H1 (cell line): ENCODE results near the gene LRTM2. TPM values are rescaled to one million over a fixed set of nuclear protein-coding genes. Genes with fewer than 3 reads are reported as not detected.
A peak's percentile ranks its signal among the peaks of the same experiment; 100 is the strongest.

Source experiments
- CTCF ChIA-PET: fragments of 300-600 bp; sonication (Branson Sonifier 250); formaldehyde crosslinking; loops from one replicate; lab custom pipeline; 2021; ENCODE audit not compliant: partially characterized antibody; lab: Charles Lee
- POLR2A ChIA-PET: fragments of 300-600 bp; sonication (Branson Sonifier 250); formaldehyde crosslinking; loops from one replicate; lab custom pipeline; 2021; ENCODE audit warnings: inconsistent platforms; ENCODE audit not compliant: partially characterized antibody; lab: Charles Lee
- DNase-seq, 2 experiments: peaks; one replicate each; pipeline versions ENCODE4 v3.0.0 to v3.0.0-alpha.2; 2010 to 2022; ENCODE audit warnings: low spot score in 2 of 2, low read depth in 1 of 2, mixed read lengths in 1 of 2
- FAIRE-seq: peaks from 2 replicates; lab custom pipeline; 2011; peaks lifted over from hg19 to GRCh38; lab: Jason Lieb, UNC
- H2AFZ ChIP-seq: 2 replicates; pipeline ENCODE4 v1.8.1; 2012; ENCODE audit warnings: low read length, inconsistent platforms
- H2AK5ac ChIP-seq: 2 replicates; pipeline ENCODE4 v1.6.1; 2013; ENCODE audit warnings: low read depth, low read length
- H2BK120ac ChIP-seq: replicated peaks from 2 replicates; pipeline ENCODE3; 2013; ENCODE audit warnings: low read depth, low read length, inconsistent platforms
- H2BK12ac ChIP-seq: 2 replicates; pipeline ENCODE4 v1.6.1; 2013; ENCODE audit warnings: low read depth, low read length
- H2BK15ac ChIP-seq: 2 replicates; pipeline ENCODE4 v1.6.1; 2013; ENCODE audit warnings: low read length
- H2BK20ac ChIP-seq: 2 replicates; pipeline ENCODE4 v1.6.1; 2013; ENCODE audit warnings: low read length
- H2BK5ac ChIP-seq: 2 replicates; pipeline ENCODE4 v1.6.1; 2013; ENCODE audit warnings: low read depth, low read length
- H3K14ac ChIP-seq: 2 replicates; pipeline ENCODE4 v1.6.1; 2013; ENCODE audit warnings: inconsistent platforms; ENCODE audit not compliant: insufficient read length
- H3K18ac ChIP-seq: 2 replicates; pipeline ENCODE4 v1.6.1; 2013; ENCODE audit warnings: low read length; ENCODE audit errors: extremely low read depth
- H3K23ac ChIP-seq: 2 replicates; pipeline ENCODE4 v1.6.1; 2013; ENCODE audit warnings: inconsistent platforms; ENCODE audit not compliant: insufficient read length
- H3K23me2 ChIP-seq: 2 replicates; pipeline ENCODE4 v1.6.1; 2013; ENCODE audit warnings: low read depth, low read length
- H3K27ac ChIP-seq: 2 replicates; pipeline ENCODE4 v1.6.1; 2011; ENCODE audit warnings: low read depth, low read length, inconsistent platforms
- H3K27me3 ChIP-seq, 4 experiments: replicated peaks in 1 of 4; 1 replicate in 1 of 4; 2 replicates in 3 of 4; pipeline versions ENCODE4 v1.6.1 to v1.8.1; 2011 to 2013; ENCODE audit warnings: low read length in 3 of 4, mild to moderate bottlenecking in 3 of 4, inconsistent platforms in 2 of 4, mixed read lengths in 2 of 4, moderate library complexity in 1 of 4; ENCODE audit not compliant: control insufficient read depth in 3 of 4, insufficient read depth in 3 of 4; ENCODE audit errors: extremely low read depth in 1 of 4
- H3K36me3 ChIP-seq, 4 experiments: 2 replicates each; pipeline versions ENCODE4 v1.6.1 to v1.8.1; 2011 to 2013; ENCODE audit warnings: mild to moderate bottlenecking in 4 of 4, low read length in 3 of 4, moderate library complexity in 2 of 4, control low read depth in 1 of 4, inconsistent platforms in 1 of 4; ENCODE audit not compliant: insufficient read depth in 4 of 4, control insufficient read depth in 2 of 4
- H3K4ac ChIP-seq: replicated peaks from 2 replicates; pipeline ENCODE3; 2013; ENCODE audit warnings: low read length, low read depth, mixed read lengths, inconsistent platforms; ENCODE audit not compliant: insufficient read length
- H3K4me1 ChIP-seq, 4 experiments: replicated peaks in 1 of 4; 1 replicate in 1 of 4; 2 replicates in 3 of 4; pipeline versions ENCODE4 v1.6.1 to v1.8.1; 2011 to 2013; ENCODE audit warnings: low read length in 3 of 4, inconsistent platforms in 2 of 4, mixed read lengths in 1 of 4; ENCODE audit not compliant: insufficient read depth in 4 of 4, control insufficient read depth in 3 of 4
- H3K4me2 ChIP-seq, 2 experiments: 2 replicates each; pipeline versions ENCODE4 v1.6.1 to v1.8.1; 2011 to 2013; ENCODE audit warnings: low read depth in 2 of 2, low read length in 2 of 2, control low read depth in 1 of 2, inconsistent platforms in 1 of 2, mild to moderate bottlenecking in 1 of 2; ENCODE audit not compliant: insufficient read depth in 1 of 2
- H3K4me3 ChIP-seq, 4 experiments: fragments of 200-600, 300-600 bp in 1 of 4; sonication (generic), shearing (Covaris generic), sonication (Bioruptor Twin) in 1 of 4; 2 replicates each; pipeline versions ENCODE4 v1.5.1 to v1.8.1; 2011 to 2016; ENCODE audit warnings: low read length in 4 of 4, low read depth in 3 of 4, control low read depth in 2 of 4, inconsistent platforms in 2 of 4, mild to moderate bottlenecking in 2 of 4, mixed read lengths in 1 of 4, moderate library complexity in 1 of 4; ENCODE audit not compliant: insufficient read depth in 2 of 4; ENCODE audit errors: extremely low read depth in 1 of 4
- H3K56ac ChIP-seq: replicated peaks from 2 replicates; pipeline ENCODE3; 2013; ENCODE audit warnings: low read depth, mild to moderate bottlenecking, mixed read lengths, low read length, inconsistent platforms; ENCODE audit not compliant: insufficient read length
- H3K79me1 ChIP-seq: 2 replicates; pipeline ENCODE4 v1.6.1; 2013; ENCODE audit warnings: low read depth, low read length, control low read depth
- H3K79me2 ChIP-seq, 2 experiments: 2 replicates each; pipeline versions ENCODE4 v1.6.1 to v1.8.1; 2012 to 2013; ENCODE audit warnings: low read length in 2 of 2, mild to moderate bottlenecking in 2 of 2, inconsistent platforms in 1 of 2; ENCODE audit not compliant: insufficient read depth in 2 of 2, control insufficient read depth in 1 of 2
- H3K9ac ChIP-seq, 4 experiments: replicated peaks in 1 of 4; 1 replicate in 1 of 4; 2 replicates in 3 of 4; pipeline versions ENCODE4 v1.6.1 to v1.8.1; 2011 to 2013; ENCODE audit warnings: low read depth in 3 of 4, low read length in 3 of 4, control low read depth in 2 of 4, mild to moderate bottlenecking in 2 of 4, moderate library complexity in 2 of 4, inconsistent platforms in 1 of 4; ENCODE audit errors: extremely low read depth in 1 of 4
- H3K9me3 ChIP-seq, 2 experiments: 2 replicates each; pipeline versions ENCODE4 v1.6.1 to v1.8.1; 2012 to 2013; ENCODE audit warnings: mild to moderate bottlenecking in 2 of 2, moderate library complexity in 2 of 2, control low read depth in 1 of 2, inconsistent platforms in 1 of 2, low read depth in 1 of 2, low read length in 1 of 2, mixed read lengths in 1 of 2; ENCODE audit not compliant: insufficient read depth in 2 of 2
- H4K20me1 ChIP-seq, 2 experiments: replicated peaks in 1 of 2; 2 replicates each; pipeline versions ENCODE3 to v1.8.1; 2011 to 2013; ENCODE audit warnings: inconsistent platforms in 2 of 2, low read length in 2 of 2, mild to moderate bottlenecking in 1 of 2; ENCODE audit not compliant: insufficient read depth in 2 of 2, control insufficient read depth in 1 of 2
- H4K5ac ChIP-seq: 2 replicates; pipeline ENCODE4 v1.6.1; 2013; ENCODE audit warnings: low read length, low read depth, mixed read lengths, inconsistent platforms; ENCODE audit not compliant: insufficient read length
- H4K8ac ChIP-seq: 2 replicates; pipeline ENCODE4 v1.8.0; 2013; ENCODE audit warnings: mild to moderate bottlenecking, moderate library complexity, low read length, inconsistent platforms; ENCODE audit not compliant: insufficient read depth; ENCODE audit errors: extremely low read depth
- H4K91ac ChIP-seq: replicated peaks from 2 replicates; pipeline ENCODE3; 2013; ENCODE audit warnings: low read length, mixed read lengths, inconsistent platforms; ENCODE audit not compliant: insufficient read length
- CHD2 ChIP-seq: IDR thresholded peaks from 2 replicates; pipeline ENCODE4 v1.6.1; 2012; ENCODE audit warnings: low read length, improper control_type of control experiment
- GABPA ChIP-seq: IDR thresholded peaks from 2 replicates; pipeline ENCODE4 v1.6.1; 2011; ENCODE audit warnings: mild to moderate bottlenecking, low read length, moderate library complexity, borderline replicate concordance; ENCODE audit not compliant: insufficient read depth
- RAD21 ChIP-seq, 2 experiments: IDR thresholded peaks in 1 of 2; conservative IDR thresholded peaks in 1 of 2; 2 replicates each; pipeline ENCODE4 v1.6.1; 2011; ENCODE audit warnings: low read depth in 2 of 2, low read length in 2 of 2, improper control_type of control experiment in 1 of 2, inconsistent platforms in 1 of 2, mild to moderate bottlenecking in 1 of 2, moderate library complexity in 1 of 2
- WGBS, 2 experiments: shearing (Covaris generic) in 1 of 2; methylation state at CpG; one replicate each; pipeline versions ENCODE4 v1.1.6 to v1.1.7; 2013 to 2015; ENCODE audit warnings: low lambda C conversion rate in 2 of 2, mixed read lengths in 2 of 2, inconsistent platforms in 1 of 2, low coverage in 1 of 2, missing lambda C conversion rate in 1 of 2; ENCODE audit not compliant: insufficient replicate concordance in 2 of 2, insufficient coverage in 1 of 2, insufficient read length in 1 of 2; ENCODE audit errors: extremely low coverage in 1 of 2, missing lambda C conversion rate in 1 of 2; 5-methylcytosine and 5-hydroxymethylcytosine counted together
- polyA plus RNA-seq, 7 experiments: library from polyadenylated mRNA; depleted of rRNA in 3 of 7; stranded (reverse) in 5 of 7; unstranded in 2 of 7; fragments of >200 nt in 5 of 7; fragments of 200-250 nt in 2 of 7; gene quantifications; 1 replicate in 5 of 7; 2 replicates in 1 of 7; 4 replicates in 1 of 7; pipeline versions ENCODE4 v1.2.1 to v1.2.3, GENCODE V29; 2011 to 2013; ENCODE audit warnings: missing spikeins in 2 of 7, mixed read lengths in 2 of 7
- total RNA-seq: library from RNA; stranded (reverse); fragmentation: NEBNext Ultra II Directional; extraction: Animal tissue kit (Norgen Biotek cat#: 25700); gene quantifications from 2 replicates; pipeline ENCODE4 v1.2.1, GENCODE V29; 2021
- TF ChIP-seq, protein P1 (sequence below), 3 experiments: IDR thresholded peaks; 1 replicate in 2 of 3; 2 replicates in 1 of 3; pipeline versions ENCODE4 v1.5.1 to v1.6.1; 2011; ENCODE audit warnings: low read length in 3 of 3, mild to moderate bottlenecking in 3 of 3, inconsistent platforms in 2 of 3, low read depth in 1 of 3, moderate library complexity in 1 of 3; ENCODE audit not compliant: insufficient read depth in 1 of 3; ENCODE audit errors: control extremely low read depth in 1 of 3

Gene LRTM2
- total and polyA plus RNA-seq, 2 of the 8 experiments (the other 6 are each of a cell fraction or from before 2014, with no cell fraction given) = 0.06 TPM; not detected in 1

DNA sequence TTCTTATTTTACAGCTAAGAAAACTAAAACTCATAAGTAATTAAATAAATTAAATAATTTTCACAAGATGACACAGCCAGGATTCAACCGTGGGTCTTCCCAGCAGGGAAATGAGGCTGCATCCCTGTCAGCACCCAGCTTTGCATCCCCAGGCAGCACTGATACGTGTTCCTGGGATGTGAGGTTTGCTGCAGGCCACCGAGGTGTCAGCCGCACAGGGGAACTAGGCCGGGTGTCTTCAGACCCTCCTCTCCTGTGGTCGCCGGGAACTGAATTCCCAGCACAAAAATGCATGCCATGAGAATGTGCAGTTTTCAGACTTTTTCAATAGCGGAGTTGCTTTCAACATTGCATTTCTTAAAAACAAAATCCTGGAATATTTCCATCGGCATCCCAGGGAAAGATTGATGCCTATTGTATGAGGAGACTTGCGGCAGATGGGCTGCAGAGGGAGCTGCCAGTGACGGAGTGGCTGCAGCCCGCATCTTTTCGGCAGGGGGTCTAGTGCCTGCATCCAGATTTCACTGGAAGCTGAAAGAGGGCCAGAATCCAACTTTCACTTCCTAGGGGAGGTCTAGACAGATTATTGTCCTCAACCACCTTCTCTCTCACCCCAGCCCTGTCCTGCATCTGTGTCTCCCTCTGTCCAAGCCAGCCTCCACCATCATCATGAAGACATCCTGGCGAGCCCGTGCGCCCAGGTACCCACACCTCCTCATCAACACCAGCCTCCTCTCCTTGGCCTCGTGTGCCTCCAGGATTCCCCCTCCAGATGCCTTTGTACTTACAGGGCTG lies 12.6 kb downstream of the LRTM2 start:
- no peak overlapping the region for H3K27ac ChIP-seq
- WGBS, 2 experiments = 83% methylated on average over 17 of the region's 17 CpGs; no CpG with 5 or more reads in 1 of the 2 experiments
- H3K4me1 ChIP-seq = peaks cover 0 to 13% (median 7%) of the 10 kb centered on the region in 4 experiments; a peak in 5 of 7 replicates
- no peak overlapping the region for H3K56ac ChIP-seq
- DNase-seq = no peak
- H3K79me2 ChIP-seq = no peaks in the 10 kb centered on the region
- H3K23ac ChIP-seq = no peak overlapping the region
- POLR2A ChIA-PET = interaction anchor here (0.7 kb wide), 1 partner anchor 53 kb away, joined by 3 read pairs; no protein-coding TSS in a partner anchor
- no peak overlapping the region for H2BK20ac ChIP-seq
- no peak overlapping the region for H3K18ac ChIP-seq
- no peaks in the 10 kb centered on the region; the same call in 1 of the 2 replicates for H3K79me1 ChIP-seq
- no peak overlapping the region for H2AK5ac ChIP-seq
- no peak overlapping the region for H3K14ac ChIP-seq
- H2BK120ac ChIP-seq = no peak overlapping the region
- no peak overlapping the region for H3K4me3 ChIP-seq
- H3K4me2 ChIP-seq = no peak overlapping the region
- H4K20me1 ChIP-seq = peaks cover 0 to 4% of the 10 kb centered on the region in 2 experiments
- no peak for FAIRE-seq
- no peak overlapping the region for H4K5ac ChIP-seq
- H3K9me3 ChIP-seq = no peaks in the 10 kb centered on the region
- H3K9ac ChIP-seq = no peak overlapping the region
- TF ChIP-seq RAD21 (IDR thresholded peaks at IDR 0.05 in 1 of 2, conservative IDR thresholded peaks at IDR 0.05 in 1 of 2; ENCODE audit: low read depth in 2 of 2, low read length in 2 of 2) = peak in 1 of 2 experiments; percentile 25; a peak in 2 of 4 replicates
- TF ChIP-seq, protein P1, sequence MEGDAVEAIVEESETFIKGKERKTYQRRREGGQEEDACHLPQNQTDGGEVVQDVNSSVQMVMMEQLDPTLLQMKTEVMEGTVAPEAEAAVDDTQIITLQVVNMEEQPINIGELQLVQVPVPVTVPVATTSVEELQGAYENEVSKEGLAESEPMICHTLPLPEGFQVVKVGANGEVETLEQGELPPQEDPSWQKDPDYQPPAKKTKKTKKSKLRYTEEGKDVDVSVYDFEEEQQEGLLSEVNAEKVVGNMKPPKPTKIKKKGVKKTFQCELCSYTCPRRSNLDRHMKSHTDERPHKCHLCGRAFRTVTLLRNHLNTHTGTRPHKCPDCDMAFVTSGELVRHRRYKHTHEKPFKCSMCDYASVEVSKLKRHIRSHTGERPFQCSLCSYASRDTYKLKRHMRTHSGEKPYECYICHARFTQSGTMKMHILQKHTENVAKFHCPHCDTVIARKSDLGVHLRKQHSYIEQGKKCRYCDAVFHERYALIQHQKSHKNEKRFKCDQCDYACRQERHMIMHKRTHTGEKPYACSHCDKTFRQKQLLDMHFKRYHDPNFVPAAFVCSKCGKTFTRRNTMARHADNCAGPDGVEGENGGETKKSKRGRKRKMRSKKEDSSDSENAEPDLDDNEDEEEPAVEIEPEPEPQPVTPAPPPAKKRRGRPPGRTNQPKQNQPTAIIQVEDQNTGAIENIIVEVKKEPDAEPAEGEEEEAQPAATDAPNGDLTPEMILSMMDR (IDR thresholded peaks at IDR 0.05; ENCODE audit: control extremely low read depth in 1 of 3, insufficient read depth in 1 of 3, low read depth in 1 of 3, low read length in 3 of 3) = peak in 2 of 3 experiments; percentile 16 to 22; a peak in 2 of 4 replicates
- TF ChIP-seq GABPA = no peak
- no peak for TF ChIP-seq CHD2
- H2BK12ac ChIP-seq = no peak overlapping the region
- H3K27me3 ChIP-seq = peaks cover 0 to 5% (median 2%) of the 10 kb centered on the region in 4 experiments; a peak in 3 of 7 replicates
- no peak overlapping the region for H2AFZ ChIP-seq
- H3K23me2 ChIP-seq = peaks cover 3% of the 10 kb centered on the region; the same call in 1 of the 2 replicates
- H4K91ac ChIP-seq = no peak overlapping the region
- H3K36me3 ChIP-seq = no peaks in the 10 kb centered on the region
- CTCF ChIA-PET = interaction anchor here (0.7 to 3.0 kb wide), 13 partner anchors 10 to 485 kb away, joined by 3 to 20 read pairs (median 3); no protein-coding TSS in a partner anchor
- no peak overlapping the region for H3K4ac ChIP-seq
- H2BK15ac ChIP-seq = no peak overlapping the region
- H4K8ac ChIP-seq = no peak overlapping the region
- H2BK5ac ChIP-seq = no peak overlapping the region
